OCI-LY3 (cell line): ENCODE results near the gene WDPCP.

Source experiments
- EZH2phosphoT487 ChIP-seq: fragments of 200-600 bp; shearing (Covaris generic); IDR thresholded peaks from 2 replicates; pipeline ENCODE4 v1.6.1; 2018; ENCODE audit warnings: antibody characterized with exemption, mixed run types, low read depth
- TF ChIP-seq, protein P1 (sequence below): fragments of 200-600, 300-600 bp; sonication (generic); IDR thresholded peaks from 2 replicates; pipeline ENCODE4 v1.5.1; 2014; ENCODE audit warnings: antibody characterized with exemption, low read length, low read depth

DNA sequence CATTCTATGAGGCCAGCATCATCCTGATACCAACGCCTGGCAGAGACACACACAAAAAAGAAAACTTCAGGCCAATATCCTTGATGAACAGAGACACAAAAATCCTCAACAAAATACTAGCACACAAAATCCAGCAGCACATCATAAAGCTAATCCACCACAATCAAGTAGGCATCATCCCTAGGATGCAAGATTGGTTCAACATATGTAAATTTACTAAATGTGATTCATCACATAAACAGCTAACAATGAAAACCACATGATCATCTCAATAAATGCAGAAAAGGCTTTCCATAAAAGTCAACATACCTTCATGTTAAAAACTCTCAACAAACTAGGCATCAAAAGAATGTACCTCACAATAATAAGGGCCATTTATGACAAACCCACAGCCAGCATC is 65.3 kb downstream of the WDPCP start:
- TF ChIP-seq, protein P1, sequence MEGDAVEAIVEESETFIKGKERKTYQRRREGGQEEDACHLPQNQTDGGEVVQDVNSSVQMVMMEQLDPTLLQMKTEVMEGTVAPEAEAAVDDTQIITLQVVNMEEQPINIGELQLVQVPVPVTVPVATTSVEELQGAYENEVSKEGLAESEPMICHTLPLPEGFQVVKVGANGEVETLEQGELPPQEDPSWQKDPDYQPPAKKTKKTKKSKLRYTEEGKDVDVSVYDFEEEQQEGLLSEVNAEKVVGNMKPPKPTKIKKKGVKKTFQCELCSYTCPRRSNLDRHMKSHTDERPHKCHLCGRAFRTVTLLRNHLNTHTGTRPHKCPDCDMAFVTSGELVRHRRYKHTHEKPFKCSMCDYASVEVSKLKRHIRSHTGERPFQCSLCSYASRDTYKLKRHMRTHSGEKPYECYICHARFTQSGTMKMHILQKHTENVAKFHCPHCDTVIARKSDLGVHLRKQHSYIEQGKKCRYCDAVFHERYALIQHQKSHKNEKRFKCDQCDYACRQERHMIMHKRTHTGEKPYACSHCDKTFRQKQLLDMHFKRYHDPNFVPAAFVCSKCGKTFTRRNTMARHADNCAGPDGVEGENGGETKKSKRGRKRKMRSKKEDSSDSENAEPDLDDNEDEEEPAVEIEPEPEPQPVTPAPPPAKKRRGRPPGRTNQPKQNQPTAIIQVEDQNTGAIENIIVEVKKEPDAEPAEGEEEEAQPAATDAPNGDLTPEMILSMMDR: no peak
- TF ChIP-seq EZH2phosphoT487: no peak
